ENCODE measurements around the gene SHROOM3.

- TF ChIP-seq CTCF (IDR thresholded peaks at IDR 0.05; ENCODE audit: extremely low read depth in 1 of 2, insufficient read depth in 1 of 2, low read depth in 1 of 2, low read length in 2 of 2) (no peak), EZH2 (IDR thresholded peaks at IDR 0.05; ENCODE audit: borderline replicate concordance, low read depth, low read length, severe bottlenecking) (no peak), POLR2AphosphoS5 (IDR thresholded peaks at IDR 0.05; ENCODE audit: insufficient read depth, low read depth, low read length) (no peak), FOS (IDR thresholded peaks at IDR 0.05; ENCODE audit: borderline replicate concordance, insufficient read depth, low read length) (no peak), MAX (IDR thresholded peaks at IDR 0.05; ENCODE audit: insufficient read depth, insufficient read length) (no peak), JUN (IDR thresholded peaks at IDR 0.05; ENCODE audit: borderline replicate concordance, insufficient read depth, insufficient read length, low read depth) (no peak), POLR2A (IDR thresholded peaks at IDR 0.05; ENCODE audit: low read depth, low read length) (no peak), MYC (IDR thresholded peaks at IDR 0.05; ENCODE audit: low read depth, low read length) (no peak), GATA2 (IDR thresholded peaks at IDR 0.05; ENCODE audit: insufficient read depth, insufficient read length, low read depth, low read length) (no peak)
These were observed 134.7 kb downstream of the SHROOM3 start for GRCh38 chr4:76569706-76570105.

Data from endothelial cell of umbilical vein (primary cell).